ENCODE results near the gene HHIPL1.

HHIPL1 gene

DNA sequence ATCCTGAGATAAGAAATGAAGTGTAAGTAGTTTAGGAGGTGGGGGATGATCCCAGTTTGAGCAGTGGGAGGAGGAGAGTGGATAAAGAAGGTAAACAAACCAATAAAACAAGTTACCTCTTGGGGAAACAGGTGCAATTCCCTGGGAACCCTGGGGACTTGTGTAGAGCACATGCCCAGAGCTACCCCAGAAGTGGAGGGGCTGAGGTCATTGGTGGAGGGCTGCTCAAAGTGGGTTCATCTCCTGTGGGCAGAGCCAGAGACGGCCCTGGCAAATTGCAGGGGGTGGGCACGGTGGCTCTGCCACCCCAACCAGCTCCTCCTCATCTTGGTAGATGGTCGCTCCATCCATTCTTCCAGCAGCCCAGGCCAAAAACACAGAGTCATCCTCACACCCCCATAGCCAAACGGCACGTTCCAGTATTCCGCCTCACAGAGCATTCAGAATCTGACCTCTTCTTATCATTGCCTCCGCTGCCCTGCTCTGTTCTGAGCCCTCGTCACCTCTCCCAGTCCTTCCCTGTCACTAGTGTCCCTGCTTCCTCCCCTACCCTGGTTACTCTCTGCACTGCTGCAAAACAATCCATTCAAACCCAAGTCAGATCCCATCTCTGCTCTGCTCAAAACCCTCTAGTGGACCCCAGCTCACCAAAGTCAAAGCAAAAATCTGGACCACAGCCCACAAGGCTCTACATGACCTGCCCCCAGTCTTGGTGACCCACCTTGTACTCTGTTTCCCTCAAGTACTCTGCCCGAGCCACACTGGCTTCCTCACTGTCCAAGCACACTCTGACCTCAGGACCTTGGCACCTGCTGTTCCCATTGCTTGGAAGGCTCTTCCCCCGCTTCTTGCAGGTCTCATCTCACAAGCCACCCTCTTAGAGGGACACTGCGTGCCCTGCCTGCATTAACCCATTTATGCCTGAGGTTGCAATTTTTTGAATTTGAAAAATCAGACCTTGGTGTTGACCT lies 44.6 kb downstream of the HHIPL1 start:
- DNase-seq (ENCODE audit: low spot score) (no peak), FAIRE-seq (no peak)

DNA sequence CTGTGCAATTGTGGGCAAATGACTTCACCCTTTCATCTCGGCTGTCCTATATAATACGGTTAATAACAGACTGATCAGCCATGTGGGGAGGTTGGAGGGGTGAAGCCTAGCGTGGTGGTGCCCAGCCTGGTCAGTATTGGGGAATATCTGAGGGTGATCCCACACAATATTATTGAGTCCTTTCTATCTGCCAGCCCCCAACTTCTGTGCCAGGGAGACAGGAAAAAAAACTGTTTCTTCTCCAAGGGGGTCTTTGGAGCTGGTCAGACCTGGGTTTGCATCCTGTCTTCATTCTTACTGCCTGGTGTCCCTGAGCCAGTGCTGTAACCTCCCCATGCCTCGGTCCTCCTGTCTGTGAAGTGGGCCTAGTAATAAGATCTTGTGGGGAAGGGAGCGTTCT lies 45.7 kb downstream of the HHIPL1 start:
- no peak for FAIRE-seq
- no peak for DNase-seq (ENCODE audit: low spot score)

DNA sequence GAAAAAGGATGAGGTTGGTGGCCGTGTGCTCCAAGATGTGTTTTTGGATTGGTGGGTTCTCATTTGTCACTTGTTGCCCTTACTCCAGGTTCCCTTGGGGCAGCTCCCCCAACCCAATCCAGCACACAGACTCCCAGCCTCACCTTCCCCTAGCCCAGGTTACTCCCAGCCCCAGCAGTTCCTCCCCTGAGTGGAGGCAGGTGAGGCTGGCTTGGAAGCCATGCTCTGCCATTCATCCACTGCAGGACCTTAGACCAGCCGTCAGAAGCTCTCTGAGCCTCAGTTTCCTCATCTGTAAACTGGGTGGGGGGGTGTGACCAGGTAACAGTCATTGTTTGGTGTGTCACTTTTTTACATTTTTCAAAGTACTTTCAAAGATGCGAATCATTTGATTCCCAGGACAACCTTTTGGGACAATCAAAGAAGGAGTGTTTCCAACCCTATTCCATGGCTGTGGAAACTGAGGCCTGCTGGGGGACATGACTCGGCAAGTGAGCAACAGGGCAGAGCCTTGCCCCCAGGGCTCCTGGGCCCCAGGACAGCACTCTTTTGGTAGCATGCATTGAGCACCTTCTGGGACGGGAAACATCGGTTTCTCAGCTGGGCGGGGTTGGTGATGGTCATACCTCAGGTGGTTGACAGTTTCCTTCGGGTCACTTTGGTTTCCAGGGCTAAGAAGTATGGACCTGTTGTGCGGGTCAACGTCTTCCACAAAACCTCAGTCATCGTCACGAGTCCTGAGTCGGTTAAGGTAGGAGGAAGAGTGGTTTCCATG lies 46.4 kb downstream of the HHIPL1 start:
- DNase-seq (ENCODE audit: low spot score) (no peak), FAIRE-seq (no peak)

DNA sequence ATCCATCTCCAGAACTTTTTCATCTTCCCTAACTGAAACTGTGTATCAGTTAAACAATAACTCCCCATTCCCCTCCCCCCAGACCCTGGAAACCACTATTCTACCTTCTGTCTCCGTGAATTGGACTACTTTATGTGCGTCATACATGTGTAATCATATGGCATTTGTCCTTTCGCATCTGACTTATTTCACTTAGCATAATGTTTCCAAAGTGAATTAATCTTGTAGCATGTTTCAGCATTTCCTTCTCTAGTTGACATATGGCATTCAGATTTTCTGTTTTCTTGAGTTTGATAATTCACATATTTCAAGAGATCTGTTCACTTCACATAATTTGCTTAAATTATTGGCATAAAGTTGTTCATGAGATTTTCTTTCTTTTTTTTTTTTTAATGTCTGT lies 49.0 kb downstream of the HHIPL1 start:
- FAIRE-seq (no peak), DNase-seq (ENCODE audit: low spot score) (peak; percentile 7)

DNA sequence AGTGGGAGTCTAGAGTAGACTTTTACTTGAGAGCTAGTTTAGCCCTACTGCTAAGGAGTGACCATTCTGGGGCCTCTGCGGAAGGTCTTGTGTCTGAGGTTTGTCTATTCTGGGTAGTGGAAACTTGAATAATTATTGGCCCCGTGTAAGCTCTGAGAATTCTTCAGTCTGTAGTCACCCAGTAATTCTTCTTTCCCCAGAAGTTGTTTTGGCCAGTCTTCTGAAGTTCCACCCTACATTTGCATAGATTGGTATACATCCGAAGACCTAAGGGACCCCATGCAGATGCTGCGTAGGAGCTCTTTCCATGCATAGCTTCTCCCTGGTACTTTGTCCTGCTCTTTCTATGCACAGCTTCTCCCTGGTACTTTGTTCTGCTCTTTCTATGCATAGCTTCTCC lies 52.0 kb downstream of the HHIPL1 start:
- FAIRE-seq (no peak), DNase-seq (ENCODE audit: low spot score) (no peak)

DNA sequence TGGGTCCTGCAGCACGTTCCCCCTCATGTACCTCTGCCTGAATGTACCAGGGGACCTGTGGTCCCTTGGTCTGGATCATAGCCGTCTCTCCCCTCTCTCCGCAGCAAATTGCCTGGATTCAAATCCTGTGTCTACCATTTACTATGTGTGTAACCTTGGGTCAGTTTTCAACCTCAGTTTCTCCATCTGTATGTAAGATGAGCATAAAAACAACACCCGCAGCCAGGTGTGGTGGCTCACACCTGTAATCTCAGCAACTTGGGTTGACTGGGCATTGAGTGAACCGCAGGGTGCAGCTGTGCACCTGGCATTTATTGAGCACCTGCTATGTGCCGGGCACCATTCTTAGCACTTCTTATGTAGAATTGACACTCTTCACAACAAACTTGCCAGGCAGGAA lies 53.3 kb downstream of the HHIPL1 start:
- DNase-seq (ENCODE audit: low spot score) (no peak), FAIRE-seq (no peak)

DNA sequence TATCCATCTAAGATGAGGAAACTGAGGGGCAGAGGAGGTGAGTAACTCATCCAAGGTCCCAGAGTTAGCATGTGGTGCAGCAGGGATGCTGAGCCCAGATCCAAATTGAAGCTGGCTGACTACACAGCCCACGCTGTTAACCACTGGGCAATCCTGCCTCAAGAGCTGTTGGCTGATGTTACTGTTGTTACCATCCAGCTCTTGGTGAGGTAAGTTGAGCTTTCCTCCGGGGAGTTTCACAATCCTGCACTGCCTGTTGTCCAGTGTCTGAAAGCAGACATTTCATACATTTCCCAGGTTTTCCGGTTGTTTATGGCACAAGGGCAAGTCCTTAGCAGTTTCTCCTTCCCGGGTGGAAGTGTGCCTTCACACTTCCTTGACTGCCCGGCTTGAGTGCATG lies 53.7 kb downstream of the HHIPL1 start:
- FAIRE-seq, result no peak
- no peak for DNase-seq (ENCODE audit: low spot score)

DNA sequence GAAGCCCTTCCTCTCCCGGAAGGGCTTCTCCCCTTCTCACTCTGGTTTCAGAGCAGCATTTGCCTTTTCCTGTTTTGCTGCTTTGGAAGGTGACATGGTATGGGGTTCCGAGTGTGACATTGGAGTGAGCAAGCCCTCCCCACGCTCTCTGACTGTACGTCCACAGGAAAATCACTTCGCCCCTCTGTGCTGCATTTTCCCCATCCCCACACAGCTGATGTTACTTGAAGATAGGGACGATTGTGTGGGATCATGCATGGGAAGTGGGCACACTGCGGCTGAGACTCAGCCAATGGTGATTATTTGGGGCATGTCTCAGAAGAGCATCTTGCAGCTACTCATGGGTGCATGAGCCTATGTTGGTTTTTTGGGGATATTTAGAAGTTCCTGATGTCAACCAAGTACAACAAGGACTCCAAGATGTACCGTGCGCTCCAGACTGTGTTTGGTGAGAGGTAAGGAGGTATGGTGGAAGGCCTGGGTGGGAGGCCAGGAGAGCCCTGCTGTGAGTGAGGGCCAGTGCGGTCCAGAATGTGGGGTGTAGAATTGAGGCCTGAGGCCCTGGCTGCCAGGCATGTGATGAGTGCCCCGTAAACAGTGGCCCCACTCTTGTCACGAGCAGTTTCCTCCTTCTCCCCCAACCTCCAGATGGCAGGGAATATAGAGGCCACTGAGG lies 54.3 kb downstream of the HHIPL1 start:
- no peak for FAIRE-seq
- DNase-seq (ENCODE audit: low spot score), result no peak

DNA sequence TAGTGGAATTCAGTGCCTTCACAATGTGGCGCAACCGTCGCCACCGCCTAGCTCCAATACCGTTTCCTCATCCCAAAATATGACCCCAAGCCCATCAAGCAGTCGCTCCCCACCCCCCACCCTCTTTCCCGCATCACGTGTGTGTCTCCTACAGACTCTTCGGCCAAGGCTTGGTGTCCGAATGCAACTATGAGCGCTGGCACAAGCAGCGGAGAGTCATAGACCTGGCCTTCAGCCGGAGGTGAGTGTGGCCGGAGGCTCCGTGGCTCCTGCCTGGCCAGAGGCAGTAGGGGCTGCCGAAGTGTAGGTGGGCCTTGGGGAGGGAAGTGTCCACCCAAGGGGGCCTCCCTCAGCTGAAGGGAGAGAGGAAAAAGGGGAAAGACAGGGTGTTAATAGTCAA lies 54.9 kb downstream of the HHIPL1 start:
- no peak for FAIRE-seq

DNA sequence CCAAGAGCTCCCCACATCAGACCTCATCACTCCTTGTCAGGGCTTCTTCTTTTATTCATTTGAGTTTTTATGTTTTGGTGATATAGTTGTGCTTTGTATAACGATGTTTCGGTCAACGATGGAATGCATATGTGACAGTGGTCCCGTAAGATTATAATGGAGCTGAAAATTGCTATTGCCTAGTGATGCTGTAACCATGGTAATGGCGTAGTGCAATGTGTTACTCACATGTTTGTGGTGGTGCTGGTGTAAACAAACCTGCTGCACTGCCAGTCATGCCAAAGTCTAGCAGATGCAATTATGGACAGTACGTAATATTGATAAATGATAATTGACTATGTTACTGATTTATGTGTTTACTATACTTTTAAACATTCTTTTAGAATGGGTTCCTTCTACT lies 55.5 kb downstream of the HHIPL1 start:
- DNase-seq (ENCODE audit: low spot score) (no peak), FAIRE-seq (no peak)

More for the DNA sequence above, 54.9 kb downstream of the HHIPL1 start:
- no peak for DNase-seq (ENCODE audit: low spot score)

DNA sequence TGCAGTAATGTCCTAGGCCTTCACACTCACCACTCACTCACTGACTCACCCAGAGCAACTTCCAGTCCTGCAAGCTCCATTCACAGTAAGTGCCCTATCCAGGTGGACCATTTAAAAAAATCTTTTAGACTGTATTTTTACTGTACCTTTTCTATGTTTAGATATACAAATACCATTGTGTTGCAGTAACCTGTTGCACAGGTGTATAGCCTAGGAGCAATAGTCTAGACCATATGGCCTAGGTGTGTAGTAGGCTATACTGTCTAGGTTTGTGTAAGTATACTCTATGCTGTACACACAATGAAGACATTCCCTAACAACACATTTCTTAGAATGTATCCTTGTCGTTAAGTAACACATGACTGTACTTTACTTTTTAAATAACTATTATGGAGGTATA lies 56.3 kb downstream of the HHIPL1 start:
- FAIRE-seq, result no peak
- DNase-seq (ENCODE audit: low spot score), result no peak

DNA sequence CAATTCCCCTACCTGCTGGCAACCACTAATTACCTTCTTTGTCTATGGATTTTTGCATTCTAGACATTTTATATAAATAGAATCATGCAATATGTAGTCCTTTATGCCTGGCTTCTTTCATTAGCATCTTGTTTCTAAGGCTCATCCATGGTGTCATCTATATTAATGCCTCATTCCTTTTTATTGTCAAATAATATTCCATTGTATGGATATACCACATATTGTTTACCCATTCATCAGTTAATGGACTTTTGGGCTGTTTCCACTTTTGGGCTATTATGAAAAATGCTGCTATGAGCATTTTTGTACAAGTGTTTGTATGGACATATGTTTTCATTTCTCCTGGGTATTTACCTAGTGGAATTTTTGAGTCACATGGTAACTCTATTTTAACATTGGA lies 57.2 kb downstream of the HHIPL1 start:
- DNase-seq (ENCODE audit: low spot score), result no peak
- FAIRE-seq, result no peak

DNA sequence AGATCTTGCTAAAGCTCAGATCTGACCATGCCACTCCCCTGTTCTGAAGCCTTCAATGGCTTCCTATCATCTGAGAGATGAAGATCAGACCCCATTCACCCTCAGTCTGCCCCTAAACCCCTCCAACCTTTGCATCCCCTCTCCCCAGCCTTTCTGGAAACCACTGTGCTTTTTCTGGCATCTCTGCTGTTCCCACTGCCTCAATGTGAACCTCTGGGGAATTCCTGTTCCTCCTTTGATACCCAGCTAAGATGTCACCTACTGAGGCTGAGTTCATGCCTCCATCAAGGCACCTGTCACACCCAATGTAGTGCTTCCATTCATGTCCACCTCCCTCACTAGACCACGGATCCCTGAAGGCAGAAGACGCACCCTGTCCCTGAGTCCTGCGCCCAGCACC lies 58.5 kb downstream of the HHIPL1 start:
- FAIRE-seq (no peak), DNase-seq (ENCODE audit: low spot score) (no peak)

DNA sequence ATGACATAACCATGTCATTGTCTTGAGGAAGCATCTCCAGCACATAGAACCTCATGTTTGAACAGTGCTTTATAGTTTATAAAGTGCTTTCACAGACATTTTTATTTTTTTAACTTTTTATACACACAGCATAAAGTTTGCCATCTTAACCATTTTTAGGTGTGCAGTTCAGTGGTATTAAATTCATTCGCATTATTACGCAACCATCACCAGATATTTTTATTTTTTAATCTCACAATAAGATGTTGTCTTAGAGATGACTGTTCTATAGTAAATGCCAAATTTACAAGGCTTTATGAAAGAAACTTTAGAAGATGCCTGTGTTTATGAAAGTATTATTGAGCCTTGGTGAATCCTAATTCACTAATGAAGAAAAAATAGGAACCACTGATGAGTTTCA lies 59.1 kb downstream of the HHIPL1 start:
- FAIRE-seq, result no peak
- no peak for DNase-seq (ENCODE audit: low spot score)

DNA sequence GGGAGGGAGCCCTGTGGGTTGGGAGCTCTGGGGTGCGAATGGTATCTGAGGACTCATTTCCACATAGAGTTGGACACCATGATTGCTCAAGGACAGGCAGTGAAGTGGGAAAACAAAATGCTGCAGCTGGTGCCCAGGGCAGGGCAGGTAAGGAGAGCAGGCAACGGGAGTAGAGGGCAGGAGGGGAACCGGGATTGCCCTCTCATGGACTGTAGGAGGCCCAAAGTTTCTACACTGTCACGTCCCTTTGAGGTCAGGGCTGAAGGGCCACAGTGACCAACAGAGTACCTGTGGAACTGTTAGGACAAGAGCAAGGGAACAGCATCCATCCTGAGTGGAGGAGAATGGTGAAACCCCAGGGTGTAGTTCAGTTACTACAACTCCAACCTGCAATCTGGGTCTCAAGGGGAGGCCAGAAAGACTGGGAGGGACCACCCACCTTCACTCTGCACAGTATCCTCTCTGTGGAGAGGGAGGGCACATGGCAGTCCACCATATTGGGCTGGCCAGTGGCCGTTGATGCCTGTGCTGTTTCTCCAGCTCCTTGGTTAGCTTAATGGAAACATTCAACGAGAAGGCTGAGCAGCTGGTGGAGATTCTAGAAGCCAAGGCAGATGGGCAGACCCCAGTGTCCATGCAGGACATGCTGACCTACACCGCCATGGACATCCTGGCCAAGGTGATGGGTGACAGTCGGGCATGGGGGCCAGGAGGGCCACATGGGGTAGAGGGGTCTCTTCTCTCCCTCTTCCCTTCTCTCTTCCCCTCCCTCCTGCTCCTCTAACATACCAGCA lies 61.4 kb downstream of the HHIPL1 start:
- FAIRE-seq, result no peak

DNA sequence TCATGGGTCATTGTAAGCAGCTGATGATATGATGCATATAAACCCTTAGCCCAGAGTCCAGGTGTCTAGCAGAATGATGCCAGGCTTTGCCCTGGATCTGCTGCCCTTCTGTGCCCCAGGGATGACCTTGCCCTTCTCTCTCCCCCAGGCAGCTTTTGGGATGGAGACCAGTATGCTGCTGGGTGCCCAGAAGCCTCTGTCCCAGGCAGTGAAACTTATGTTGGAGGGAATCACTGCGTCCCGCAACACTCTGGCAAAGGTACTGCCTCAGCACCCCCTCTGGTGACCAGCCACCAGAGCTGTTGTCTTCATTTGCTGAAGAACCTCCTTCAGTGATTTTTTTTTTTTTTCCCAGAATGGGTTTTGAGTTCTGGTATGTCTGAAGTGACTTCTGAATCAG lies 62.5 kb downstream of the HHIPL1 start:
- DNase-seq (ENCODE audit: low spot score) (no peak), FAIRE-seq (no peak)

More for the DNA sequence above, 61.4 kb downstream of the HHIPL1 start:
- no peak for DNase-seq (ENCODE audit: low spot score)

DNA sequence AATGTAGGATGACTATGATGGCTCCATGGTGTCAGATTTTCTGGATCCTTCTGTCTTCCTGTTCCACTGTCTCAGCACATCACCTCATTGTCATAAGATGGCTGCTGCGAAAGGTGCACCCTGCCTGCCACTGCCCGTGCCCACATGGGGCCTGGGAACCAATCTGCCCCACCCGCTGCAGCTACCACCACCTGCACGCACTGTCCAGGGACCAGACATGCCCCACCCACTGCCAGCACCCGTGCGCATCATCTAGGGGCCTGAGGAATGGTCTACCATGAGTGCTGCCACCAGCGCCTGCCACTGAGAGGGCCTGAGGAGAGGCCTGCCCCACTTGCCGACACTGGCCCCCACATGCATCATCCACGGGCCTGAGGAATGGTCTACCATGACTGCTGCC lies 63.0 kb downstream of the HHIPL1 start:
- FAIRE-seq (no peak), DNase-seq (ENCODE audit: low spot score) (no peak)

DNA sequence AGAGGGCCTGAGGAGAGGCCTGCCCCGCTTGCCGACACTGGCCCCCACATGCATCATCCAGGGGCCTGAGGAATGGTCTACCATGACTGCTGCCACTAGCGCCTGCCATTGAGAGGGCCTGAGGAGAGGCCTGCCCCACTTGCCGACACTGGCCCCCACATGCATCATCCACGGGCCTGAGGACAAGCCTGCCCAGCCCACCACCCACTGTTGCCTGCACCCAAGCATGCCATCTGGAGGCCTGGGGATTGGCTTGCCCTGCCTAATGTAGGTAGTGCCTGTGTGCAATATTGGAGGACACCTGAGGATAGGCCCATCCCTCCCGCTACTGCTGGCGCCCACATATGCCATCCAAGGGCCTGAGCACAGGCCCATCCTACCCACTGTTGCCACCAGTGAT lies 63.5 kb downstream of the HHIPL1 start:
- FAIRE-seq (no peak), DNase-seq (ENCODE audit: low spot score) (no peak)

DNA sequence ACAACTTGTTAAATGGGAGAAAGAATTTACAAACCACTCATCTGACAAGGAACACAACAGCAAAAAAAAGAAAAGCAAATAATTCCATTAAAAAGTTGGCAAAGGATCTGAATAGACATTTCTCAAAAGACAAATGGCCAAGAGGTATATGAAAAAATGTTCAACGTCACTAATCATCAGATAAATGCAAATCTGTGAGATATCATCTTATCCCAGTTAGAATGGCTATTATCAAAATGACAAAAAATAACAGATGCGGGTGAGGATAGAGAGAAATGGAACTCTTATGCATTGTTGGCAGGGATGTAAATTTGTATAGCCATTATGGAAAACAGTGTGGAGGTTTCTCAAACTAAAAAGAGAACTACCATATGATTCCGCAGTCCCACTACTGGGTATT lies 69.0 kb downstream of the HHIPL1 start:
- FAIRE-seq, result no peak
- no peak for DNase-seq (ENCODE audit: low spot score)

DNA sequence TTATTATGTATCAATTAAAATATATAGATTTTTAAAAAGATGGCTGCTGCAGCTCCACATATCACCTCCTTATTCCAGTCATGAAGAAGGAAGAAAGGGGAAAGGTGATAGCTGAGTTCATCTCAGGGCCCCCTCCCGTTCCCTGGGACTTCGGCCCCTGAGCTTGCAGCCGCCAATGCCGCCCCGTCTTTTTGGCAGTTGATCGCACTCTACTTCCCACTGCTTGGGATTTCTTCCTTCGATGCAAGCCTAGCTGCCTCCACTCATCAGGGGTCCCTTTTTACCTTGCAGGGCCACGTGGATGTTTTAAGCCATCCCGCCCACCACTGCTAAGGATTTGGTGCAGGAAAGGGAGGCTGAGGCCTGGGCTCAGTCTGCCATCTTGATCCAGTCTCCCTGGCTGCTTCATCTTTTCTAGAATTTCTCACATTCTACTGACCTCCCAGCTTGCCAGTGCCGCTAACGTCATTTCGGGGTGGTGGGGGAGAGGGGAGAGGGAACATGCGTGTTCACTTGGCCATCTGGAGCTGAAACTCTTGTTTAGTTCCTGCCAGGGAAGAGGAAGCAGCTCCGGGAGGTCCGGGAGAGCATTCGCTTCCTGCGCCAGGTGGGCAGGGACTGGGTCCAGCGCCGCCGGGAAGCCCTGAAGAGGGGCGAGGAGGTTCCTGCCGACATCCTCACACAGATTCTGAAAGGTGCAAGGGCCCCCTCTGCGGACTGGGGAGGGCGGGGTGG lies 70.5 kb downstream of the HHIPL1 start:
- DNase-seq (ENCODE audit: low spot score) (no peak), FAIRE-seq (no peak)

All from RCC 7860 (cell line).